ENCODE results near the gene KIAA1755. TPM values are rescaled to one million over a fixed set of nuclear protein-coding genes. Genes with fewer than 3 reads are reported as not detected.

KIAA1755 gene
- total RNA-seq, 1 donor from 2014 or later: 0.22 TPM

DNA sequence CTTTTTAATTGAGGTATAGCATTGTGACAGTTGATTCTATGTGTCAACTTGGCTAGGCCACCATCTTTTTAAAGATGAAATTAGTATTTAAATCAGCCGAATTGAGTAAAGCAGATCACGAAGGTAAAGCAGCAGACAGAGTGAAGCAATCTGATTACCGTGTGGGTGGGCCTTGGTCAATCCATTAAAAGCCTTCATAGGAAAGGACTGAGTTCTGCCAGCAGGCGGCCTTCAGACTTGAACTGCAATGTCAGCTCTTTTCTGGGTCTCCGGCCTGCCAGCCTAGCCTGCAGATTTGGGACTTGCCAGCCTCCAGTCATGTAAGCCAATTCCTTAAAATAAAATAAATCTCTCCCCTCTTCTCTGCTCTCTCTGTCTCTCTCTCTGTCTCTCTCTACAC, 73.0 kb downstream of the KIAA1755 start:
- Histone ChIP-seq H3K9me3 (ENCODE audit: low read depth) (no peaks in the 10 kb centered on the region), H3K27me3 (no peaks in the 10 kb centered on the region), H3K27ac (no peak overlapping the region), H3K4me3 (no peak overlapping the region), H3K79me2 (ENCODE audit: low read depth) (no peaks in the 10 kb centered on the region), H3K36me3 (no peaks in the 10 kb centered on the region), H3F3A (ENCODE audit: low read depth) (no peaks in the 10 kb centered on the region), H2AFZ (replicated peaks) (no peak overlapping the region), H3K4me2 (no peak overlapping the region), H4K20me1 (ENCODE audit: low read depth) (no peaks in the 10 kb centered on the region), H3K4me1 (peaks cover 5% of the 10 kb centered on the region), H3K9ac (no peak overlapping the region)
- Mint-ChIP-seq H3K27me3 (ENCODE audit: insufficient read depth, low read depth) (peaks cover 7% of the 10 kb centered on the region), H3K36me3 (no peaks in the 10 kb centered on the region), H3K27ac (no peak overlapping the region), H3K4me1 (peaks cover 17% of the 10 kb centered on the region), H3K9me3 (no peaks in the 10 kb centered on the region), H3K4me3 (no peak overlapping the region)
- TF ChIP-seq EZH2phosphoT487 (IDR thresholded peaks at IDR 0.05) (no peak), EZH2 (IDR thresholded peaks at IDR 0.05) (no peak)
- TF ChIP-seq, protein P1, sequence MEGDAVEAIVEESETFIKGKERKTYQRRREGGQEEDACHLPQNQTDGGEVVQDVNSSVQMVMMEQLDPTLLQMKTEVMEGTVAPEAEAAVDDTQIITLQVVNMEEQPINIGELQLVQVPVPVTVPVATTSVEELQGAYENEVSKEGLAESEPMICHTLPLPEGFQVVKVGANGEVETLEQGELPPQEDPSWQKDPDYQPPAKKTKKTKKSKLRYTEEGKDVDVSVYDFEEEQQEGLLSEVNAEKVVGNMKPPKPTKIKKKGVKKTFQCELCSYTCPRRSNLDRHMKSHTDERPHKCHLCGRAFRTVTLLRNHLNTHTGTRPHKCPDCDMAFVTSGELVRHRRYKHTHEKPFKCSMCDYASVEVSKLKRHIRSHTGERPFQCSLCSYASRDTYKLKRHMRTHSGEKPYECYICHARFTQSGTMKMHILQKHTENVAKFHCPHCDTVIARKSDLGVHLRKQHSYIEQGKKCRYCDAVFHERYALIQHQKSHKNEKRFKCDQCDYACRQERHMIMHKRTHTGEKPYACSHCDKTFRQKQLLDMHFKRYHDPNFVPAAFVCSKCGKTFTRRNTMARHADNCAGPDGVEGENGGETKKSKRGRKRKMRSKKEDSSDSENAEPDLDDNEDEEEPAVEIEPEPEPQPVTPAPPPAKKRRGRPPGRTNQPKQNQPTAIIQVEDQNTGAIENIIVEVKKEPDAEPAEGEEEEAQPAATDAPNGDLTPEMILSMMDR (IDR thresholded peaks at IDR 0.05): no peak
- DNase-seq (ENCODE audit: low spot score): peak; percentile 41

DNA sequence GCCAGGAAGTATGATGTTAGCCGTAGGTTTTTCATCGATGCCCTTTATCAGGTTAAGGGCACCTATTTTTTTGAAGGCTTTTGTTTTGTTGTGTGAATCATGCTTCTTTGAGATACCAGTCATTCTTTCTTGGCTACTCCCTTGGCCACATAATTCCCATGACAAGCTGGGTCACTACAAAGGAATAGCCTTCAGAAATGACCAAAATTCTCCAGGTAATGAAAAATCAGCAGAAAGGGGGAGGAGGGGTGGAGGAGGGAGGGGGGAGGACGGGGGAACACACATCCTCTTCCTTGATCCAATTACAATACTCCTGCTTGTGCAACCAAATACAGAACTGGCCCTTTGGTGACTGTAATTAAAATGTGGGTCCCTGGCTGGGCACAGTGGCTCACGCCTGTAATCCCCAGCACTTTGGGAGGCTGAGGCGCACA, 73.7 kb downstream of the KIAA1755 start:
- Histone ChIP-seq H3K4me2 (no peak overlapping the region), H3K9ac (no peak overlapping the region), H3K27ac (no peak overlapping the region), H3K79me2 (ENCODE audit: low read depth) (no peaks in the 10 kb centered on the region), H2AFZ (replicated peaks) (no peak overlapping the region), H3K36me3 (no peaks in the 10 kb centered on the region), H3F3A (ENCODE audit: low read depth) (no peaks in the 10 kb centered on the region), H3K27me3 (no peaks in the 10 kb centered on the region), H3K9me3 (ENCODE audit: low read depth) (no peaks in the 10 kb centered on the region), H3K4me1 (peaks cover 5% of the 10 kb centered on the region), H3K4me3 (no peak overlapping the region), H4K20me1 (ENCODE audit: low read depth) (no peaks in the 10 kb centered on the region)
- no peaks in the 10 kb centered on the region for H3K9me3 Mint-ChIP-seq
- peaks cover 17% of the 10 kb centered on the region for H3K4me1 Mint-ChIP-seq
- no peak for DNase-seq (ENCODE audit: low spot score)
- no peaks in the 10 kb centered on the region for H3K36me3 Mint-ChIP-seq
- H3K4me3 Mint-ChIP-seq: no peak overlapping the region
- H3K27me3 Mint-ChIP-seq (ENCODE audit: insufficient read depth, low read depth): peaks cover 7% of the 10 kb centered on the region
- no peak for TF ChIP-seq EZH2phosphoT487 (IDR thresholded peaks at IDR 0.05)
- no peak for TF ChIP-seq EZH2 (IDR thresholded peaks at IDR 0.05)
- TF ChIP-seq, protein P1 (IDR thresholded peaks at IDR 0.05): no peak
- H3K27ac Mint-ChIP-seq: no peak overlapping the region

DNA sequence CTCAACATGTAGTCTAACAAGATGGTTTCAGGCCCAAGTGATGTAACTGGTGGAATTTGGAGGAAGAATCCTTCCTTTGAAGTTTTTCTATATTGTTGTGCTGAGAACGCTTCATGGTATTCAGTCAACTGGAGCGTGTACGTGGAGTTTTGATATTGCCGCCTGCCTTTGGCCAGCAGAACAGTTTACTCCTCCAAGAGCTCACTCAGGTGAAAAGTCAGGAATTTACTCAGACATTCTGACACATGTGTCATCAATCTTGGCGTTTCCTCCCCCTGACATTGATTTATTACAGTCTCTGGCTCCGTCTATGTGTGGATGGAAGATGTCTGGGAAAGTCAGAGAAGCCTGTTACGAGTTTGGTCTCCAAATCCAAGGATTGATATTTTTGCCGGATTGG, 76.4 kb downstream of the KIAA1755 start:
- peaks cover 2% of the 10 kb centered on the region for H3K9me3 Mint-ChIP-seq
- no peaks in the 10 kb centered on the region for H3K36me3 Mint-ChIP-seq
- no peaks in the 10 kb centered on the region for H3K4me1 ChIP-seq
- peak overlapping the region; percentile 24 for H3K4me3 Mint-ChIP-seq
- no peak overlapping the region for H3K27ac Mint-ChIP-seq
- peaks cover 27% of the 10 kb centered on the region for H3K4me1 Mint-ChIP-seq
- H3K79me2 ChIP-seq (ENCODE audit: low read depth): no peaks in the 10 kb centered on the region
- peaks cover 10% of the 10 kb centered on the region for H3K27me3 Mint-ChIP-seq (ENCODE audit: insufficient read depth, low read depth)
- no peaks in the 10 kb centered on the region for H3F3A ChIP-seq (ENCODE audit: low read depth)
- H4K20me1 ChIP-seq (ENCODE audit: low read depth): no peaks in the 10 kb centered on the region
- no peak overlapping the region for H3K9ac ChIP-seq
- no peak overlapping the region for H3K4me3 ChIP-seq
- no peaks in the 10 kb centered on the region for H3K36me3 ChIP-seq
- H3K9me3 ChIP-seq (ENCODE audit: low read depth): no peaks in the 10 kb centered on the region
- no peaks in the 10 kb centered on the region for H3K27me3 ChIP-seq
- H3K27ac ChIP-seq: no peak overlapping the region
- no peak overlapping the region for H3K4me2 ChIP-seq
- TF ChIP-seq, protein P1 (IDR thresholded peaks at IDR 0.05): no peak
- TF ChIP-seq EZH2 (IDR thresholded peaks at IDR 0.05) (no peak), EZH2phosphoT487 (IDR thresholded peaks at IDR 0.05) (no peak)
- H2AFZ ChIP-seq (replicated peaks): no peak overlapping the region
- DNase-seq (ENCODE audit: low spot score): no peak

All from neural progenitor cell (in vitro differentiated cells).